IMR-90 (cell line): ENCODE data around the gene PGBD1. TPM values are rescaled to one million over a fixed set of nuclear protein-coding genes. Genes with fewer than 3 reads are reported as not detected.

Experiments
- ATAC-seq: fragments of 200-7000 bp; cut with Tn5 transposase; 2 replicates; pipeline ENCODE4 v1.9.1; 2020; ENCODE audit warnings: low read depth, mild to moderate bottlenecking, moderate library complexity
- BruUV-seq: library from RNA; stranded (reverse); fragments of 400-500 nt; replicated peaks from 2 replicates; lab custom pipeline; 2021; lab: Mats Ljungman, UMichigan
- CTCF ChIA-PET: fragments of 300-600 bp; formaldehyde crosslinking; extraction: SDS; loops from one replicate; lab custom pipeline; 2021; ENCODE audit warnings: antibody characterized with exemption; lab: Yijun Ruan, JAX
- POLR2A ChIA-PET: fragments of 300-600 bp; sonication (Branson Sonifier 250); formaldehyde crosslinking; loops from one replicate; lab custom pipeline; 2022; ENCODE audit warnings: antibody characterized with exemption; ENCODE audit not compliant: unreplicated experiment; lab: Charles Lee
- DNase-seq: peaks from one replicate; pipeline ENCODE4 v3.0.0; 2013
- H2AFZ ChIP-seq: replicated peaks from 2 replicates; pipeline ENCODE3; 2013; ENCODE audit warnings: low read length, mild to moderate bottlenecking; ENCODE audit not compliant: poor library complexity
- H2AK5ac ChIP-seq: 2 replicates; pipeline ENCODE4 v1.6.1; 2013; ENCODE audit warnings: low read depth, low read length, inconsistent platforms
- H2AK9ac ChIP-seq: replicated peaks from 2 replicates; pipeline ENCODE3; 2013; ENCODE audit warnings: mild to moderate bottlenecking, low read depth, low read length, moderate library complexity; ENCODE audit not compliant: poor library complexity
- H2BK120ac ChIP-seq: 2 replicates; pipeline ENCODE4 v1.6.1; 2013; ENCODE audit warnings: low read depth, low read length, inconsistent platforms
- H2BK15ac ChIP-seq: 3 replicates; pipeline ENCODE4 v1.6.1; 2013; ENCODE audit warnings: low read depth, low read length, inconsistent platforms
- H2BK20ac ChIP-seq: 2 replicates; pipeline ENCODE4 v1.6.1; 2013; ENCODE audit warnings: low read depth, mild to moderate bottlenecking, inconsistent platforms, low read length, moderate library complexity
- H2BK5ac ChIP-seq: 2 replicates; pipeline ENCODE4 v1.6.1; 2013; ENCODE audit warnings: mild to moderate bottlenecking, low read depth, low read length, inconsistent platforms; ENCODE audit not compliant: poor library complexity, severe bottlenecking
- H3K14ac ChIP-seq: replicated peaks from 2 replicates; pipeline ENCODE4 v1.6.1; 2013; ENCODE audit warnings: low read depth, low read length, inconsistent platforms
- H3K18ac ChIP-seq: 2 replicates; pipeline ENCODE4 v1.6.1; 2013; ENCODE audit warnings: low read depth, low read length, control low read depth
- H3K23ac ChIP-seq: 2 replicates; pipeline ENCODE4 v1.6.1; 2013; ENCODE audit warnings: low read depth, low read length, inconsistent platforms
- H3K27ac ChIP-seq: 2 replicates; pipeline ENCODE4 v1.5.1; 2013; ENCODE audit warnings: mild to moderate bottlenecking, control low read depth, low read length; ENCODE audit not compliant: insufficient read depth
- H3K27me3 ChIP-seq: 2 replicates; pipeline ENCODE4 v1.6.1; 2013; ENCODE audit warnings: low read length; ENCODE audit not compliant: control insufficient read depth, insufficient read depth
- H3K36me3 ChIP-seq: 2 replicates; pipeline ENCODE4 v1.6.1; 2013; ENCODE audit warnings: low read length, mixed read lengths; ENCODE audit not compliant: control insufficient read depth, insufficient read depth
- H3K4ac ChIP-seq: 2 replicates; pipeline ENCODE4 v1.6.1; 2013; ENCODE audit warnings: low read depth, low read length, inconsistent platforms
- H3K4me1 ChIP-seq: 2 replicates; pipeline ENCODE4 v1.6.1; 2013; ENCODE audit warnings: low read length, mixed read lengths; ENCODE audit not compliant: control insufficient read depth, insufficient read depth
- H3K4me2 ChIP-seq: 2 replicates; pipeline ENCODE4 v1.6.1; 2013; ENCODE audit warnings: low read depth, mild to moderate bottlenecking, control low read depth, low read length, moderate library complexity
- H3K4me3 ChIP-seq: 2 replicates; pipeline ENCODE4 v1.5.1; 2013; ENCODE audit warnings: low read depth, mild to moderate bottlenecking, control low read depth, low read length, moderate library complexity; ENCODE audit not compliant: insufficient read depth
- H3K56ac ChIP-seq: 2 replicates; pipeline ENCODE4 v1.6.1; 2013; ENCODE audit warnings: low read length, inconsistent platforms; ENCODE audit not compliant: insufficient read depth; ENCODE audit errors: extremely low read depth
- H3K79me1 ChIP-seq, 2 experiments: 2 replicates each; pipeline ENCODE4 v1.6.1; 2013; ENCODE audit warnings: low read length in 2 of 2, inconsistent platforms in 1 of 2, low read depth in 1 of 2
- H3K9ac ChIP-seq: 2 replicates; pipeline ENCODE4 v1.6.1; 2013; ENCODE audit warnings: low read depth, low read length, control low read depth
- H3K9me1 ChIP-seq: 2 replicates; pipeline ENCODE4 v1.6.1; 2013; ENCODE audit warnings: low read length, inconsistent platforms; ENCODE audit not compliant: insufficient read depth
- H3K9me3 ChIP-seq: 2 replicates; pipeline ENCODE4 v1.6.1; 2013; ENCODE audit warnings: low read length; ENCODE audit not compliant: control insufficient read depth, insufficient read depth
- H4K20me1 ChIP-seq: 2 replicates; pipeline ENCODE4 v1.6.1; 2013; ENCODE audit warnings: low read length, inconsistent platforms; ENCODE audit not compliant: insufficient read depth
- H4K5ac ChIP-seq: 2 replicates; pipeline ENCODE4 v1.6.1; 2013; ENCODE audit warnings: mild to moderate bottlenecking, low read depth, low read length, control low read depth
- H4K8ac ChIP-seq, 2 experiments: 2 replicates each; pipeline ENCODE4 v1.6.1; 2013; ENCODE audit warnings: low read depth in 2 of 2, low read length in 2 of 2, control low read depth in 1 of 2, inconsistent platforms in 1 of 2
- H4K91ac ChIP-seq: 2 replicates; pipeline ENCODE4 v1.6.1; 2013; ENCODE audit warnings: low read depth, low read length, inconsistent platforms; ENCODE audit not compliant: insufficient read depth
- BHLHE40 ChIP-seq: fragments of 150-350 bp; IDR thresholded peaks from 2 replicates; pipeline ENCODE4 v1.6.1; 2016; ENCODE audit warnings: mild to moderate bottlenecking, low read depth, low read length
- CEBPB ChIP-seq: IDR thresholded peaks from 2 replicates; pipeline ENCODE4 v1.6.1; 2012; ENCODE audit warnings: low read depth, low read length, improper control_type of control experiment
- CTCF ChIP-seq: conservative IDR thresholded peaks from 2 replicates; pipeline ENCODE4 v1.5.1; 2012; ENCODE audit warnings: mild to moderate bottlenecking, low read depth, low read length, improper control_type of control experiment
- ELK1 ChIP-seq: fragments of 150-350 bp; IDR thresholded peaks from 2 replicates; pipeline ENCODE4 v1.6.1; 2016; ENCODE audit warnings: low read depth, mild to moderate bottlenecking, low read length, moderate library complexity, borderline replicate concordance
- FOS ChIP-seq: fragments of 150-350 bp; IDR thresholded peaks from 2 replicates; pipeline ENCODE4 v1.6.1; 2016; ENCODE audit warnings: low read depth, low read length
- MAFK ChIP-seq: IDR thresholded peaks from 2 replicates; pipeline ENCODE4 v1.6.1; 2012; ENCODE audit warnings: low read depth, low read length, improper control_type of control experiment
- MAZ ChIP-seq: IDR thresholded peaks from 2 replicates; pipeline ENCODE4 v1.6.1; 2012; ENCODE audit warnings: low read depth, mild to moderate bottlenecking, low read length, improper control_type of control experiment, moderate library complexity, borderline replicate concordance
- MXI1 ChIP-seq: IDR thresholded peaks from 2 replicates; pipeline ENCODE4 v1.6.1; 2012; ENCODE audit warnings: low read depth, mild to moderate bottlenecking, low read length, moderate library complexity, borderline replicate concordance
- NFE2L2 ChIP-seq: fragments of 150-350 bp; IDR thresholded peaks from 2 replicates; pipeline ENCODE4 v1.6.1; 2016; ENCODE audit warnings: low read depth, mild to moderate bottlenecking, low read length
- POLR2A ChIP-seq: IDR thresholded peaks from 2 replicates; pipeline ENCODE4 v1.6.1; 2012; ENCODE audit warnings: mild to moderate bottlenecking, low read depth, low read length
- RAD21 ChIP-seq: IDR thresholded peaks from 2 replicates; pipeline ENCODE4 v1.6.1; 2012; ENCODE audit warnings: low read length, improper control_type of control experiment
- RCOR1 ChIP-seq: IDR thresholded peaks from 2 replicates; pipeline ENCODE4 v1.6.1; 2012; ENCODE audit warnings: mild to moderate bottlenecking, low read length, improper control_type of control experiment; ENCODE audit not compliant: insufficient replicate concordance
- RFX5 ChIP-seq: IDR thresholded peaks from 2 replicates; pipeline ENCODE4 v1.8.0; 2012; ENCODE audit warnings: low read depth, mild to moderate bottlenecking, low read length, moderate library complexity
- SMC3 ChIP-seq: fragments of 150-350 bp; IDR thresholded peaks from 2 replicates; pipeline ENCODE4 v1.6.1; 2016; ENCODE audit warnings: low read depth, mild to moderate bottlenecking, antibody characterized with exemption, low read length, moderate library complexity
- WGBS, 2 experiments: methylation state at CpG; one replicate each; pipeline versions ENCODE4 v1.1.5 to v1.1.7; 2013; ENCODE audit warnings: missing lambda C conversion rate in 2 of 2; ENCODE audit not compliant: insufficient read length in 1 of 2; ENCODE audit errors: extremely low coverage in 2 of 2; 5-methylcytosine and 5-hydroxymethylcytosine counted together
- dilution Hi-C: fragments of 300-500 bp; cut with HindIII; formaldehyde crosslinking; loops from one replicate; pipeline ENCODE4 v1.14.3; 2018; ENCODE audit warnings: low sequenced_read_pairs; ENCODE audit not compliant: unreplicated experiment
- in situ Hi-C: fragments of 300-500 bp; cut with MboI; formaldehyde crosslinking; loops from 3 replicates; pipeline ENCODE4 v1.14.3; 2019; ENCODE audit warnings: low sequenced_read_pairs, inconsistent platforms, mixed read lengths
- intact Hi-C: fragments of 100-400 bp; cut with micrococcal nuclease; formaldehyde crosslinking; loops from 2 replicates; pipeline ENCODE4 v1.10.0; 2022
- polyA plus RNA-seq, 3 experiments: library from polyadenylated mRNA; depleted of rRNA; stranded (reverse); fragments of >200 nt; gene quantifications; 2 replicates each; pipeline ENCODE4 v1.2.3, GENCODE V29; 2012; ENCODE audit warnings: low replicate concordance in 1 of 3
- total RNA-seq: library from RNA; depleted of rRNA; stranded (reverse); fragments of >200 nt; gene quantifications from 2 replicates; pipeline ENCODE4 v1.2.3, GENCODE V29; 2012
- TF ChIP-seq, protein P1 (sequence below): fragments of 150-350 bp; IDR thresholded peaks from 2 replicates; pipeline ENCODE4 v1.6.1; 2017; ENCODE audit warnings: mild to moderate bottlenecking, antibody characterized with exemption, low read length, low read depth

PGBD1 gene
- total and polyA plus RNA-seq, 2 of the 4 experiments (the other 2 are of a cell fraction) = 3.9 to 6.3 TPM

- Histone ChIP-seq H3K27ac (no peak overlapping the region), H3K9me1 (no peaks in the 10 kb centered on the region), H3K56ac (no peak overlapping the region), H3K79me1 (no peaks in the 10 kb centered on the region), H2BK20ac (no peak overlapping the region), H2BK5ac (no peak overlapping the region), H3K36me3 (peaks cover 11% of the 10 kb centered on the region), H3K18ac (no peak overlapping the region), H3K4me2 (no peak overlapping the region), H4K91ac (no peak overlapping the region), H3K9me3 (peaks cover 21% of the 10 kb centered on the region), H2AK5ac (no peak overlapping the region), H2AK9ac (no peak overlapping the region), H3K4ac (no peak overlapping the region), H2AFZ (no peak overlapping the region), H3K4me3 (no peak overlapping the region), H2BK120ac (no peak overlapping the region), H4K20me1 (no peaks in the 10 kb centered on the region), H3K23ac (no peak overlapping the region), H2BK15ac (no peak overlapping the region), H3K9ac (no peak overlapping the region), H4K5ac (no peak overlapping the region), H4K8ac (no peak overlapping the region), H3K4me1 (no peaks in the 10 kb centered on the region), H3K14ac (no peak overlapping the region), H3K27me3 (no peaks in the 10 kb centered on the region)
- no TSS peak for BruUV-seq
- dilution Hi-C loops = no loop called here
- ATAC-seq (no peak), DNase-seq (no peak)
- in situ Hi-C loops = no loop called here
- CTCF ChIA-PET = no interaction called here
- WGBS, 2 experiments = 85% methylated on average over 4 of the region's 7 CpGs; no CpG with 5 or more reads in 1 of the 2 experiments
- POLR2A ChIA-PET = no interaction called here
- TF ChIP-seq RCOR1 (no peak), CEBPB (no peak), CTCF (no peak), RFX5 (no peak), ELK1 (no peak), FOS (no peak), NFE2L2 (no peak), SMC3 (no peak), MAFK (no peak), POLR2A (no peak), BHLHE40 (no peak), RAD21 (no peak), MXI1 (no peak), MAZ (no peak)
- TF ChIP-seq, protein P1, sequence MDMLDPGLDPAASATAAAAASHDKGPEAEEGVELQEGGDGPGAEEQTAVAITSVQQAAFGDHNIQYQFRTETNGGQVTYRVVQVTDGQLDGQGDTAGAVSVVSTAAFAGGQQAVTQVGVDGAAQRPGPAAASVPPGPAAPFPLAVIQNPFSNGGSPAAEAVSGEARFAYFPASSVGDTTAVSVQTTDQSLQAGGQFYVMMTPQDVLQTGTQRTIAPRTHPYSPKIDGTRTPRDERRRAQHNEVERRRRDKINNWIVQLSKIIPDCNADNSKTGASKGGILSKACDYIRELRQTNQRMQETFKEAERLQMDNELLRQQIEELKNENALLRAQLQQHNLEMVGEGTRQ = no peak
- intact Hi-C loops = no loop called here
Observed at GRCh38 chr6:28326371-28326948, 45.1 kb downstream of the PGBD1 start.
